HCT116 (cell line): ENCODE measurements around the gene GPRIN2.
"Not testable (repeated sequence)": the region's sequence is repeated elsewhere in the genome, so short reads cannot be mapped to it uniquely, and the experiment has no call there.

ENCODE experiments used
- CTCF ChIP-seq, 3 experiments: fragments of 200-600 bp in 1 of 3; sonication (generic) in 1 of 3; IDR thresholded peaks in 2 of 3; conservative IDR thresholded peaks in 1 of 3; 2 replicates each; pipeline ENCODE4 v1.5.1; 2012 to 2017; ENCODE audit warnings: low read depth in 2 of 3, low read length in 2 of 3, antibody characterized with exemption in 1 of 3, borderline replicate concordance in 1 of 3, control low read depth in 1 of 3, mild to moderate bottlenecking in 1 of 3, mixed read lengths in 1 of 3, mixed run types in 1 of 3, moderate library complexity in 1 of 3; ENCODE audit not compliant: insufficient read depth in 1 of 3
- EGR1 ChIP-seq: IDR thresholded peaks from 2 replicates; pipeline ENCODE4 v1.6.1; 2012; ENCODE audit warnings: low read depth
- EZH2 ChIP-seq: fragments of 200-600 bp; sonication (generic); IDR thresholded peaks from 2 replicates; pipeline ENCODE4 v1.6.1; 2017; ENCODE audit warnings: antibody characterized with exemption, mixed run types
- EZH2phosphoT487 ChIP-seq: fragments of 200-600 bp; IDR thresholded peaks from 2 replicates; pipeline ENCODE4 v1.6.1; 2018; ENCODE audit warnings: antibody characterized with exemption, borderline replicate concordance
- FOSL1 ChIP-seq: IDR thresholded peaks from 2 replicates; pipeline ENCODE4 v1.6.1; 2012; ENCODE audit warnings: low read depth
- MAX ChIP-seq: IDR thresholded peaks from 2 replicates; pipeline ENCODE4 v1.6.1; 2012
- POLR2A ChIP-seq: IDR thresholded peaks from 2 replicates; pipeline ENCODE4 v1.7.0; 2011; ENCODE audit warnings: borderline replicate concordance; ENCODE audit not compliant: insufficient read depth, insufficient read length; ENCODE audit errors: extremely low read depth
- RAD21 ChIP-seq: IDR thresholded peaks from 2 replicates; pipeline ENCODE4 v1.6.1; 2012; ENCODE audit warnings: low read depth, mild to moderate bottlenecking
- ZBTB33 ChIP-seq: IDR thresholded peaks from 2 replicates; pipeline ENCODE4 v1.6.1; 2011; ENCODE audit warnings: mild to moderate bottlenecking, low read length, moderate library complexity; ENCODE audit not compliant: insufficient replicate concordance; ENCODE audit errors: extremely low read depth
- ZFX ChIP-seq: fragments of 450-650 bp; IDR thresholded peaks from 2 replicates; pipeline ENCODE4 v1.6.1; 2017

- not testable (repeated sequence) for TF ChIP-seq FOSL1; POLR2A; CTCF (IDR thresholded peaks at IDR 0.05 in 2 of 3, conservative IDR thresholded peaks at IDR 0.05 in 1 of 3; ENCODE audit: borderline replicate concordance in 1 of 3, insufficient read depth in 1 of 3, low read depth in 2 of 3, low read length in 2 of 3); ZBTB33; EZH2; EGR1; EZH2phosphoT487; MAX; RAD21; ZFX
Measured at GRCh38 chr10:46582568-46582967, 26.1 kb upstream of the GPRIN2 start.
